A549 (cell line): Measurements from ENCODE around the gene MRTFB. TPM values are rescaled to one million over a fixed set of nuclear protein-coding genes. Genes with fewer than 3 reads are reported as not detected.
A peak's percentile ranks its signal among the peaks of the same experiment; 100 is the strongest.

Experiments used
- ATAC-seq, 2 experiments: fragments of 200-7000 bp in 1 of 2; fragments of >200 bp in 1 of 2; cut with Nextera tagmentation in 1 of 2; cut with Tn5 transposase in 1 of 2; 3 replicates each; pipeline versions ENCODE4 v1.8.0 to v1.9.1; 2018 to 2020; ENCODE audit warnings: mild to moderate bottlenecking in 1 of 2, moderate library complexity in 1 of 2
- CTCF ChIA-PET: fragments of 300-600 bp; sonication (Branson Sonifier 250); formaldehyde crosslinking; extraction: SDS; loops from one replicate; lab custom pipeline; 2021; ENCODE audit warnings: antibody characterized with exemption, inconsistent platforms; lab: Yijun Ruan, JAX
- POLR2A ChIA-PET: fragments of 350-600 bp; formaldehyde crosslinking; extraction: SDS; loops from one replicate; lab custom pipeline; 2021; ENCODE audit warnings: antibody characterized with exemption, inconsistent platforms; lab: Yijun Ruan, JAX
- DNase-seq, 2 experiments: peaks; one replicate each; pipeline versions ENCODE4 v3.0.0 to v3.0.0-alpha.2; 2011 to 2016; ENCODE audit warnings: low read depth in 1 of 2, low spot score in 1 of 2
- FAIRE-seq: peaks from 2 replicates; lab custom pipeline; 2011; peaks lifted over from hg19 to GRCh38; lab: Jason Lieb, UNC
- H3K27ac ChIP-seq, 2 experiments: fragments of >200 bp; sonication (Bioruptor Twin); formaldehyde crosslinking; 3 replicates each; pipeline ENCODE4 v1.5.1; 2016 to 2017
- H3K4me1 ChIP-seq: fragments of >200 bp; sonication (Bioruptor Twin); formaldehyde crosslinking; 3 replicates; pipeline ENCODE4 v1.6.1; 2016
- H3K4me2 ChIP-seq: fragments of >200 bp; sonication (Bioruptor Twin); formaldehyde crosslinking; 3 replicates; pipeline ENCODE4 v1.6.1; 2016
- H3K4me3 ChIP-seq: fragments of >200 bp; sonication (Bioruptor Twin); formaldehyde crosslinking; 3 replicates; pipeline ENCODE4 v1.5.1; 2016
- H3K9me3 ChIP-seq: fragments of >200 bp; sonication (Bioruptor Twin); formaldehyde crosslinking; 3 replicates; pipeline ENCODE4 v1.6.1; 2016
- CBX8 ChIP-seq: fragments of 200-600 bp; sonication (generic); IDR thresholded peaks from 2 replicates; pipeline ENCODE4 v1.6.1; 2016
- CHD4 ChIP-seq: fragments of 200-600 bp; sonication (generic); IDR thresholded peaks from 2 replicates; pipeline ENCODE4 v1.6.1; 2016; ENCODE audit warnings: antibody characterized with exemption, mild to moderate bottlenecking, borderline replicate concordance
- EP300 ChIP-seq, 2 experiments: fragments of >200 bp; sonication (Bioruptor Twin); formaldehyde crosslinking; IDR thresholded peaks; 2 replicates in 1 of 2; 3 replicates in 1 of 2; pipeline ENCODE4 v1.6.1; 2016 to 2017
- FOSB ChIP-seq: fragments of 250-450 bp; sonication (Bioruptor Pico); IDR thresholded peaks from 2 replicates; pipeline ENCODE4 v1.5.0; 2020; ENCODE audit warnings: mild to moderate bottlenecking, moderate library complexity
- HOXB13 ChIP-seq: fragments of 250-450 bp; sonication (Bioruptor Pico); IDR thresholded peaks from 2 replicates; pipeline ENCODE4 v1.5.0; 2020; ENCODE audit warnings: low read depth, mild to moderate bottlenecking, moderate library complexity
- HOXB5 ChIP-seq: fragments of 250-450 bp; sonication (Bioruptor Pico); IDR thresholded peaks from 2 replicates; pipeline ENCODE4 v1.5.0; 2020; ENCODE audit warnings: mild to moderate bottlenecking, moderate library complexity
- MAFK ChIP-seq: fragments of 450-650 bp; IDR thresholded peaks from 2 replicates; pipeline ENCODE4 v1.6.1; 2014; ENCODE audit not compliant: partially characterized antibody
- MAZ ChIP-seq: fragments of 150-350 bp; IDR thresholded peaks from 2 replicates; pipeline ENCODE4 v1.6.1; 2014; ENCODE audit warnings: antibody characterized with exemption, low read depth, low read length, borderline replicate concordance
- MYC ChIP-seq: IDR thresholded peaks from 2 replicates; pipeline ENCODE4 v1.6.1; 2012; ENCODE audit warnings: mild to moderate bottlenecking, inconsistent platforms, low read length, improper control_type of control experiment, borderline replicate concordance
- NFE2L2 ChIP-seq: fragments of 150-350 bp; conservative IDR thresholded peaks from 2 replicates; pipeline ENCODE4 v1.6.1; 2014; ENCODE audit warnings: low read length
- NPAS2 ChIP-seq: fragments of 250-450 bp; sonication (Bioruptor Pico); IDR thresholded peaks from 2 replicates; pipeline ENCODE4 v1.8.0; 2022; ENCODE audit warnings: mild to moderate bottlenecking, moderate library complexity, borderline replicate concordance
- SMC3 ChIP-seq: fragments of >200 bp; sonication (Bioruptor Twin); formaldehyde crosslinking; IDR thresholded peaks from 3 replicates; pipeline ENCODE4 v1.6.1; 2018; ENCODE audit warnings: inconsistent platforms
- ZC3H11A ChIP-seq: fragments of 450-650 bp; IDR thresholded peaks from 2 replicates; pipeline ENCODE4 v1.6.1; 2014; ENCODE audit warnings: antibody characterized with exemption, mild to moderate bottlenecking
- WGBS: methylation state at CpG from one replicate; pipeline ENCODE4 v1.1.6; 2017; ENCODE audit errors: missing lambda C conversion rate; 5-methylcytosine and 5-hydroxymethylcytosine counted together
- polyA plus RNA-seq, 4 experiments: library from polyadenylated mRNA; depleted of rRNA in 3 of 4; stranded (reverse); fragments of >200 nt; fragmentation: RNase III in 1 of 4; extraction: RNeasy Plus Mini Kit Qiagen cat#74134 plus additional on column Dnase treatment in 1 of 4; gene quantifications; 2 replicates in 3 of 4; 3 replicates in 1 of 4; pipeline ENCODE4 v1.2.3, GENCODE V29; 2011 to 2017
- TF ChIP-seq, protein P1 (sequence below): IDR thresholded peaks from 2 replicates; pipeline ENCODE4 v1.6.1; 2012; ENCODE audit warnings: low read depth, borderline replicate concordance
- TF ChIP-seq, protein P2 (sequence below): fragments of 250-450 bp; sonication (Bioruptor Pico); IDR thresholded peaks from 2 replicates; pipeline ENCODE4 v1.5.0; 2021; ENCODE audit warnings: mild to moderate bottlenecking, moderate library complexity, borderline replicate concordance
- TF ChIP-seq, protein P3 (sequence below): fragments of >200 bp; sonication (Bioruptor Twin); formaldehyde crosslinking; IDR thresholded peaks from 2 replicates; pipeline ENCODE4 v1.6.1; 2016
- TF ChIP-seq, protein P4 (sequence below): fragments of 150-350 bp; IDR thresholded peaks from 2 replicates; pipeline ENCODE4 v1.6.1; 2014; ENCODE audit warnings: low read depth, mild to moderate bottlenecking, low read length
- TF ChIP-seq, protein P5 (sequence below): fragments of 250-450 bp; sonication (Bioruptor Pico); IDR thresholded peaks from 2 replicates; pipeline ENCODE4 v1.5.0; 2020; ENCODE audit warnings: low read depth, mild to moderate bottlenecking, moderate library complexity

MRTFB gene
- polyA plus RNA-seq, 2 of the 4 experiments (the other 2 are of a cell fraction): 13.7 to 24.2 TPM

DNA sequence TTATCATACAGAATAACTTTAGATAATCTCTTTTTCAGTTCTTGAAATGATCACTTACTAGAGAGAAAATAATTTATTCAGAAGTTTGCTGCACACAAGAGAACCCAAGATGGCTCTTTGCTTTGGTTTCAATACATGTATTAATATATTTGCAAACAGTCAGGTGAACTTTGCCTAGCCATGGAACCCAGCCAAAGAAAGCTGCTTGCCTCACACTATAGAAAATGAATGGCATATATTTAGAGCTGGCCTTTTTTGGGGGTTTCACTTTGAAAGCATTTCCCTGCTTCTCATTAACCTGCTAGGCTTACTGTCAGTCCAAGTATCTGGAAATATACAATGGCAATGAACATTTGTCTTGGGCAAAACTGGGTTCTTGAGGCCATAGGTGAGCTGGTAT, 75.3 kb downstream of the MRTFB start (continued):
- TF ChIP-seq SMC3 (no peak), ZC3H11A (no peak), MAFK (no peak), NPAS2 (CRISPR knock-in tag) (no peak)

DNA sequence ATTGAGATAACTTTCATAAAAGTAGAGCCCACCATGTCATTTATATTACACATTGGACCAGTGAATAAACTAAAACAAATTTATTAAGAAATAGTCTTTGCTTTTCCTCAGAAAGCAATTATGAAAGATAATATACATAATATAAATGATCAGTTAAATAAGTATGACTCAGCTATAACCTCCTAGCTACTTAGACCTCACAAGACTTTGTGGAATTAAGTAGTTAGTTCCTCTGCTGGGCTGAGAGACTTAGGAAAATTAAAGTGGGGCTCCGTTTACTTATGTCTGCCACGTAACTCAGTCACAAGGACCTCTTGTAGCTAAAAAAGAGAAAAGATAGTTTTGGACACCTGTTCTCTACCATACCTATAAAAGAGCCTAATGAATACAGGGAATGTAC, 76.9 kb downstream of the MRTFB start:
- H3K4me3 ChIP-seq: no peak overlapping the region
- FAIRE-seq (no peak), DNase-seq (no peak), ATAC-seq (no peak)
- H3K9me3 ChIP-seq: no peaks in the 10 kb centered on the region
- H3K27ac ChIP-seq: no peak overlapping the region
- H3K4me1 ChIP-seq: peaks cover 51% of the 10 kb centered on the region
- POLR2A ChIA-PET: no interaction called here
- CTCF ChIA-PET: interaction anchor here (1.1 to 1.7 kb wide), 3 partner anchors 21 to 228 kb away, joined by 3 to 6 read pairs (median 3); partner anchors contain the start of gene ERCC4
- TF ChIP-seq, protein P1, sequence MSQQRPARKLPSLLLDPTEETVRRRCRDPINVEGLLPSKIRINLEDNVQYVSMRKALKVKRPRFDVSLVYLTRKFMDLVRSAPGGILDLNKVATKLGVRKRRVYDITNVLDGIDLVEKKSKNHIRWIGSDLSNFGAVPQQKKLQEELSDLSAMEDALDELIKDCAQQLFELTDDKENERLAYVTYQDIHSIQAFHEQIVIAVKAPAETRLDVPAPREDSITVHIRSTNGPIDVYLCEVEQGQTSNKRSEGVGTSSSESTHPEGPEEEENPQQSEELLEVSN: no peak
- TF ChIP-seq NFE2L2: 0 out of 2 replicates have a peak, but pooled peaks have one; percentile 7
- 92% methylated on average over 2 of the region's 2 CpGs for WGBS
- H3K4me2 ChIP-seq: no peak overlapping the region

DNA sequence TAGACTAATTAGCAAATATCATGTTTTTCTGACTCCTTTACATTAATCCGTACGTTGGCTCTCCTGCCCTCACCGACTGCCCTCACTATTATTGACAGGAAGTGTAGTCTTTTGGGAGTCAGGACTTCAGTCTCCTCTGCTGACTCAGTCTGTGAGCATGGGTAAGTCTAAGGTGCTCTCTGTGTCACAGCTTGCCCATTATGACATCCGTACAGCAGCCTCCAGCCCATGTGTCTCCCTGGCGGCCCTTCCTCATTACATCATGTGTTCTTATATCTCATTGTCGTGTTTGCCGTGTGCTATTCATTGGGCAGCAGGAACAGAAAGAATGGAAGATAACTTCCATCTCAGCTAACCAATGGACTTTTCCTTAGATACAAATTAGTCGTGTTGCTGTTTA, 77.5 kb downstream of the MRTFB start:
- POLR2A ChIA-PET: interaction anchor here (0.7 kb wide), 1 partner anchor 286 kb away, joined by 3 read pairs; no protein-coding TSS in a partner anchor
- ATAC-seq (peak in 1 of 2 experiments; percentile 64; a peak in 3 of 6 replicates), DNase-seq (peak in 1 of 2 experiments; percentile 49), FAIRE-seq (peak; percentile 49)
- no peaks in the 10 kb centered on the region for H3K9me3 ChIP-seq
- TF ChIP-seq, protein P2, sequence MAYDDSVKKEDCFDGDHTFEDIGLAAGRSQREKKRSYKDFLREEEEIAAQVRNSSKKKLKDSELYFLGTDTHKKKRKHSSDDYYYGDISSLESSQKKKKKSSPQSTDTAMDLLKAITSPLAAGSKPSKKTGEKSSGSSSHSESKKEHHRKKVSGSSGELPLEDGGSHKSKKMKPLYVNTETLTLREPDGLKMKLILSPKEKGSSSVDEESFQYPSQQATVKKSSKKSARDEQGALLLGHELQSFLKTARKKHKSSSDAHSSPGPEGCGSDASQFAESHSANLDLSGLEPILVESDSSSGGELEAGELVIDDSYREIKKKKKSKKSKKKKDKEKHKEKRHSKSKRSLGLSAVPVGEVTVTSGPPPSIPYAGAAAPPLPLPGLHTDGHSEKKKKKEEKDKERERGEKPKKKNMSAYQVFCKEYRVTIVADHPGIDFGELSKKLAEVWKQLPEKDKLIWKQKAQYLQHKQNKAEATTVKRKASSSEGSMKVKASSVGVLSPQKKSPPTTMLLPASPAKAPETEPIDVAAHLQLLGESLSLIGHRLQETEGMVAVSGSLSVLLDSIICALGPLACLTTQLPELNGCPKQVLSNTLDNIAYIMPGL (CRISPR knock-in tag): no peak
- TF ChIP-seq SMC3 (no peak), CBX8 (no peak), HOXB13 (CRISPR knock-in tag) (no peak)
- TF ChIP-seq, protein P3, sequence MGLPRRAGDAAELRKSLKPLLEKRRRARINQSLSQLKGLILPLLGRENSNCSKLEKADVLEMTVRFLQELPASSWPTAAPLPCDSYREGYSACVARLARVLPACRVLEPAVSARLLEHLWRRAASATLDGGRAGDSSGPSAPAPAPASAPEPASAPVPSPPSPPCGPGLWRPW: no peak
- TF ChIP-seq, protein P4, sequence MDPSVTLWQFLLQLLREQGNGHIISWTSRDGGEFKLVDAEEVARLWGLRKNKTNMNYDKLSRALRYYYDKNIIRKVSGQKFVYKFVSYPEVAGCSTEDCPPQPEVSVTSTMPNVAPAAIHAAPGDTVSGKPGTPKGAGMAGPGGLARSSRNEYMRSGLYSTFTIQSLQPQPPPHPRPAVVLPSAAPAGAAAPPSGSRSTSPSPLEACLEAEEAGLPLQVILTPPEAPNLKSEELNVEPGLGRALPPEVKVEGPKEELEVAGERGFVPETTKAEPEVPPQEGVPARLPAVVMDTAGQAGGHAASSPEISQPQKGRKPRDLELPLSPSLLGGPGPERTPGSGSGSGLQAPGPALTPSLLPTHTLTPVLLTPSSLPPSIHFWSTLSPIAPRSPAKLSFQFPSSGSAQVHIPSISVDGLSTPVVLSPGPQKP: no peak
- peaks cover 51% of the 10 kb centered on the region for H3K4me1 ChIP-seq
- no peak overlapping the region for H3K4me2 ChIP-seq
- no peak overlapping the region for H3K4me3 ChIP-seq
- 74% methylated on average over 8 of the region's 8 CpGs for WGBS
- H3K27ac ChIP-seq: no peak overlapping the region; a peak in 1 of 6 replicates
- CTCF ChIA-PET: interaction anchor here (1.1 to 1.7 kb wide), 3 partner anchors 20 to 229 kb away, joined by 3 to 6 read pairs (median 3); partner anchors contain the start of gene ERCC4

DNA sequence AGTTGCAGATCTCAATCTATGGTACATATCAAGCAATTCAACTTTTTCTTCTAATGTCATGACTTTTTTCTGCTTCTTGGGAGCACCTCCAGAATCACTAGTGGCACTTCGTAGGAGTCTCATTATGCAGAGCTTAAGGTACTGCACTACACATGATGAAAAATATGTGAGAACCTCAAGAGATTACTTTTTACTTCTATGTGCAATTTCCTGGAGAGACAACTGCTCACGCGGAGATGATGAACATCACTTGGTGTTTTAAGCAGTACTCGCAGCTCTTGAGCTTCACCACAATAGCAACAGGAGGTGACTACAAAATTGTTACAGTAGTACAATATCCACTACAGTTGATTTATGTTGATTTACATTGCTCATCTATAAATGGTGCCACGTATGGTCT, 79.7 kb downstream of the MRTFB start:
- DNase-seq (no peak), ATAC-seq (no peak), FAIRE-seq (no peak)
- CTCF ChIA-PET: interaction anchor here (1.0 kb wide), 3 partner anchors 10 to 88 kb away, joined by 3 read pairs; no protein-coding TSS in a partner anchor
- H3K4me2 ChIP-seq: peak overlapping the region; percentile 52
- WGBS: 93% methylated on average over 5 of the region's 5 CpGs
- peak overlapping the region; percentile 8 to 40; a peak in 1 of 6 replicates for H3K27ac ChIP-seq
- POLR2A ChIA-PET: no interaction called here
- H3K9me3 ChIP-seq: no peaks in the 10 kb centered on the region
- TF ChIP-seq MAZ: no peak
- no peak for TF ChIP-seq MYC
- no peak for TF ChIP-seq HOXB13 (CRISPR knock-in tag)
- TF ChIP-seq, protein P5, sequence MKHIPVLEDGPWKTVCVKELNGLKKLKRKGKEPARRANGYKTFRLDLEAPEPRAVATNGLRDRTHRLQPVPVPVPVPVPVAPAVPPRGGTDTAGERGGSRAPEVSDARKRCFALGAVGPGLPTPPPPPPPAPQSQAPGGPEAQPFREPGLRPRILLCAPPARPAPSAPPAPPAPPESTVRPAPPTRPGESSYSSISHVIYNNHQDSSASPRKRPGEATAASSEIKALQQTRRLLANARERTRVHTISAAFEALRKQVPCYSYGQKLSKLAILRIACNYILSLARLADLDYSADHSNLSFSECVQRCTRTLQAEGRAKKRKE (CRISPR knock-in tag): no peak
- no peak for TF ChIP-seq SMC3
- TF ChIP-seq HOXB5 (CRISPR knock-in tag): no peak
- TF ChIP-seq EP300 (IDR thresholded peaks at IDR 0.05): no peak
- no peak for TF ChIP-seq CHD4
- no peak for TF ChIP-seq FOSB (CRISPR knock-in tag)
- H3K4me3 ChIP-seq: no peak overlapping the region
- peaks cover 51% of the 10 kb centered on the region for H3K4me1 ChIP-seq
